Measurements from ENCODE around the gene BRCA2.

BRCA2 gene, protein sequence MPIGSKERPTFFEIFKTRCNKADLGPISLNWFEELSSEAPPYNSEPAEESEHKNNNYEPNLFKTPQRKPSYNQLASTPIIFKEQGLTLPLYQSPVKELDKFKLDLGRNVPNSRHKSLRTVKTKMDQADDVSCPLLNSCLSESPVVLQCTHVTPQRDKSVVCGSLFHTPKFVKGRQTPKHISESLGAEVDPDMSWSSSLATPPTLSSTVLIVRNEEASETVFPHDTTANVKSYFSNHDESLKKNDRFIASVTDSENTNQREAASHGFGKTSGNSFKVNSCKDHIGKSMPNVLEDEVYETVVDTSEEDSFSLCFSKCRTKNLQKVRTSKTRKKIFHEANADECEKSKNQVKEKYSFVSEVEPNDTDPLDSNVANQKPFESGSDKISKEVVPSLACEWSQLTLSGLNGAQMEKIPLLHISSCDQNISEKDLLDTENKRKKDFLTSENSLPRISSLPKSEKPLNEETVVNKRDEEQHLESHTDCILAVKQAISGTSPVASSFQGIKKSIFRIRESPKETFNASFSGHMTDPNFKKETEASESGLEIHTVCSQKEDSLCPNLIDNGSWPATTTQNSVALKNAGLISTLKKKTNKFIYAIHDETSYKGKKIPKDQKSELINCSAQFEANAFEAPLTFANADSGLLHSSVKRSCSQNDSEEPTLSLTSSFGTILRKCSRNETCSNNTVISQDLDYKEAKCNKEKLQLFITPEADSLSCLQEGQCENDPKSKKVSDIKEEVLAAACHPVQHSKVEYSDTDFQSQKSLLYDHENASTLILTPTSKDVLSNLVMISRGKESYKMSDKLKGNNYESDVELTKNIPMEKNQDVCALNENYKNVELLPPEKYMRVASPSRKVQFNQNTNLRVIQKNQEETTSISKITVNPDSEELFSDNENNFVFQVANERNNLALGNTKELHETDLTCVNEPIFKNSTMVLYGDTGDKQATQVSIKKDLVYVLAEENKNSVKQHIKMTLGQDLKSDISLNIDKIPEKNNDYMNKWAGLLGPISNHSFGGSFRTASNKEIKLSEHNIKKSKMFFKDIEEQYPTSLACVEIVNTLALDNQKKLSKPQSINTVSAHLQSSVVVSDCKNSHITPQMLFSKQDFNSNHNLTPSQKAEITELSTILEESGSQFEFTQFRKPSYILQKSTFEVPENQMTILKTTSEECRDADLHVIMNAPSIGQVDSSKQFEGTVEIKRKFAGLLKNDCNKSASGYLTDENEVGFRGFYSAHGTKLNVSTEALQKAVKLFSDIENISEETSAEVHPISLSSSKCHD (N-terminal part only)

DNA sequence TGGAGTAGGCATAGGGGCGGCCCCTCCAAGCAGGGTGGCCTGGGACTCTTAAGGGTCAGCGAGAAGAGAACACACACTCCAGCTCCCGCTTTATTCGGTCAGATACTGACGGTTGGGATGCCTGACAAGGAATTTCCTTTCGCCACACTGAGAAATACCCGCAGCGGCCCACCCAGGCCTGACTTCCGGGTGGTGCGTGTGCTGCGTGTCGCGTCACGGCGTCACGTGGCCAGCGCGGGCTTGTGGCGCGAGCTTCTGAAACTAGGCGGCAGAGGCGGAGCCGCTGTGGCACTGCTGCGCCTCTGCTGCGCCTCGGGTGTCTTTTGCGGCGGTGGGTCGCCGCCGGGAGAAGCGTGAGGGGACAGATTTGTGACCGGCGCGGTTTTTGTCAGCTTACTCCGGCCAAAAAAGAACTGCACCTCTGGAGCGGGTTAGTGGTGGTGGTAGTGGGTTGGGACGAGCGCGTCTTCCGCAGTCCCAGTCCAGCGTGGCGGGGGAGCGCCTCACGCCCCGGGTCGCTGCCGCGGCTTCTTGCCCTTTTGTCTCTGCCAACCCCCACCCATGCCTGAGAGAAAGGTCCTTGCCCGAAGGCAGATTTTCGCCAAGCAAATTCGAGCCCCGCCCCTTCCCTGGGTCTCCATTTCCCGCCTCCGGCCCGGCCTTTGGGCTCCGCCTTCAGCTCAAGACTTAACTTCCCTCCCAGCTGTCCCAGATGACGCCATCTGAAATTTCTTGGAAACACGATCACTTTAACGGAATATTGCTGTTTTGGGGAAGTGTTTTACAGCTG, at the start of gene BRCA2, which contains the start of gene ZAR1L:
TSS of gene BRCA2 (plus strand) at position 271 of the 790 bp plus-strand sequence. CDS start 953 bp downstream, outside the sequence.
TSS of gene ZAR1L (minus strand) at position 126 of the 790 bp plus-strand sequence. CDS start 3,438 bp downstream, outside the sequence.
- DNase-seq = peak; percentile 63

DNA sequence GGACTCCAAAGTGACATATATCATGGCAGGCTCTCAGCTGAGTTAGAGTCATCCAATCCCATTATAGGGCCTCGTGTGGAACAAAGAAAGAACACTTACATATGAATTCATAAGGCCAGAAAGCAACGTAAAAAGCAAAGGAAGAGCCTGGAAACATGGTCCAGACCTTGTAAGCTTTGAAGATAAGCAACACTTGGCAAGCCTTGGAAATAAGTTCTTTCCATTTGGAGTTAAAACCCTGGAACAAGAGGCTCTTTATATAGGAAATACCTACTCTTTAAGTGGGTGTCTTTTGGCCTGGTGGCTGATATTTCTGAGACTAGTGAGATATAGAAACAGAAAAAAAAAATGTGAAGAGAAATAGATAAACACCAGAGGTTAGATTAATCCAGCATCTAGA, 49.6 kb upstream of the BRCA2 start:
- no peak for DNase-seq

DNA sequence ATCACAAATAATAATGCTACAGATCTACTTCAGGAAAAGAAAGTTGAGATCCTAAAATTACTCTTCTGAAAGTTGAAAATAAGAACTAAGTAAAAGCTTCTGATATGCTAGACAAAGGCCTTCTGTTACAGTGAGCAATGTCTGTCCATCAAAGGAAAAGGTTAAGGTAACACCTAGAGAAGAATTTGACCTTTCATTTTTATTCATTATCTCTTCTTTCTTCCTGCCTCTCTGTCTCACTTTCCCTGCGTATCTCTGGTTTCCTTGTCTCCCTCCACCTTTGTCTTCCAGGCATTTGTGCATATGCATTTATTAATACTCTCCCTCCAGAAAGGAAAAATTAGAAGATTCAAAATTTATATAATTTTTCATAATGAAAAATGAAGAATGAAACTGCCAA, 49.2 kb upstream of the BRCA2 start:
- no peak for DNase-seq

DNA sequence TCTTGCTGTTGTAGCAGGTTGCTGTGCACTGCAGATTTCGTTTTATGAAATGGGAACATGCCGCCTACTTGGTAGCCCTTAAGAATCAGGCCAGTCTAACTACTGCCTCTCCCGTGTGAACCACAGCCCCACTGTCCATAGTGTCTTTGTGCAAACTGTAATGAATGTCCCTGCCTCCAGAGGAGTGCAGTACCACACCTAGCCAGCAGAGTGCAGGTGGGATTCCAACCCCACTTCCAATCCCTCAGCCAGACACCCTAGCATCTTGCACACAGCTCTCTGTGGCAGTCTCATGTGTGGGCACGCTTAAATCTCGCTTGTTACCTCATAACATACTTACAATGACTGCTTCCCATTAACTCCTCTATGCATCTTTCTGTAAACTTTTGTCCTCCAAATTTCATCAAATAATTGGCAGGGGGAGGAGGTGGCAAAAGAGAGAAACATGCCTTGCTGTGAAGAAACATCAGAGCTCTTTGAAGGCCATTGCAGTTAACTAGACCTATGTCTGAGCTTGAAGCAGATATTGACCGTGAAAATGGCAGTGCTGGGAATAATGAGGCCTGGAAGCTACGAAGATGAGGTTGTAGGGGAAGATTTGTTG, 47.4 kb upstream of the BRCA2 start:
- DNase-seq = no peak

DNA sequence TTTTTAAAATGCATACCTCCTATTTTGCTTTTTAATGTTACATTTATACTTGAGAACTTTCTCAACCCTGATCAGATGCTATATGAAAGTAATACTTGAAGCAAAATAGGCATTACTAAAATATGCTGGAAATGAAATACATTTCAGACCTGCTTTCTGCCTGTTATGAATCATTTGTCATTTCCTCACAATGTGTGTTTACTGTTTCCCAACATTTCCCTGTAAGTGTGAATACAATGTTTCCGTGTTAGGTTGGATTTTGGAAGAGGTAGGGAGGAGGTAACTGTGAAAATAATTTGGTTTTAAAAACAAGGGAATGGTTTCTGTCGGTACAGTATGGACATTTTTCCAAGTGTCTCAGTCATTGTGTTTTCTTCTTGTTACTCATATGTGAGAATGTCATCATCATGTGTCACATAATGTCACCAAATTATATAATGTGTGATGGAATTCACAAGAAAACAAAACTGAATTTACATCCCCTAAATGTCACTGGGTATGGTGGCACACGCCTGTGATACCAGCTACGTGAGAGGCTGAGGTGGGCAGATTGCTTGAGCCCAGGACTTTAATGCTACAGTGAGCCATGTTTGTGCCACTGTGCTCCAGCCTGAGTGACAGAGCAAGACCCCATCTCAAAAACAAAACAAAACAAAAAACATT, 43.2 kb upstream of the BRCA2 start:
- DNase-seq = no peak

DNA sequence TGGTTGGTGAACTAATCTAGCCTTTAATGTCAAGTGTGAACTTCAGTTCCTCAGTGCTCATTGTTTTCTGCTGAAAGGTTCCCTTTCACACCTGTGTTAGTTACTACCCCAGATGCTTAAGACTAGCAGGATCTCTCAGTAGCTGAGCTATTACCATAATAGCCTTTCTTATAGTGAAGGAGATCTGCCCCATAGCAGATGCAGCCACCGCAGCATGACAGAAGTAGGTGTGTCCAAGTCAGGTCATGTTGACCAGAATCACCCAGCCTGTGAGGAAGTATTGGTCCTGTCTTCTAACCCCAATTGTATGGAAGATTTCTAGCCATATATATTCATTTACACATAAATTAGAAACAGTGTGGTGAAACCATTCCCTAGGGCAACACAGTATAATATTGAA, 37.5 kb upstream of the BRCA2 start:
- no peak for DNase-seq

DNA sequence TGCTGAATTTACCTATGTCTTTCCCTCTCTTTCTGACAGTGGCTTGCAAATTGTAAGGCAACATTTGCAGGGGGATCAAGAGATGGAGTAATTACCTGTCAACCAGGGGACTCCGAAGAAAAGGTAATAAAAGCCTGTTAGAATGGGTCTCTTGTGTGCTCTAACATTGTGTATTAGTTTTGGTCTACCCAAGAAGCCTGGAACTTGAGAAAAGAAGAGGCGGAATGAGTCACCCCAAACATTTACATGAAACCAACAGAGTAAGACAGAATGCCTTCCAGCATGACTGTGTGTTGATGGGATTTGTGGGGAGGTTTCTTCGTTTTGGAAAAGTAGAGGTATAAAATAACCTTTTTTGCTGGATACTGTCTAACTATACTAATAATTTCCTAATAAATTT, 36.9 kb upstream of the BRCA2 start:
- DNase-seq = no peak

DNA sequence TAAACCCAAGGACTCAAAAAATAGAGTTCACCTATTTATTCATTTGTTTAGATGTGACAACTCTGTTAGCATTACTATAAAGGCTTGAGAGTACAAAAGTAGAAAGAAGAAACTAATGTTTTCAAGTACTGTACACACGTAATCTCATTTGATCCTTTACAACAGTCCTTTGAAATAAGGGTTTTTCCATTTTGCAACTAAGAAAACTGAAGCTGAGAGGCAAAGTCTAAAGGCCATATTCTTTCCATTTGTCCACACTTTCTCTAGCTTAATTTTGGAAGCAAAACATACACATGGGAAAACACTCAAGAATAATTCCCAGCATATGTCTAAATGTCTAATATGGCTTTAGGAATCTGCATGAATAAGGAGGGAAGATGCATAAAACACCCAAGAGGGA, 34.2 kb upstream of the BRCA2 start:
- DNase-seq = no peak

DNA sequence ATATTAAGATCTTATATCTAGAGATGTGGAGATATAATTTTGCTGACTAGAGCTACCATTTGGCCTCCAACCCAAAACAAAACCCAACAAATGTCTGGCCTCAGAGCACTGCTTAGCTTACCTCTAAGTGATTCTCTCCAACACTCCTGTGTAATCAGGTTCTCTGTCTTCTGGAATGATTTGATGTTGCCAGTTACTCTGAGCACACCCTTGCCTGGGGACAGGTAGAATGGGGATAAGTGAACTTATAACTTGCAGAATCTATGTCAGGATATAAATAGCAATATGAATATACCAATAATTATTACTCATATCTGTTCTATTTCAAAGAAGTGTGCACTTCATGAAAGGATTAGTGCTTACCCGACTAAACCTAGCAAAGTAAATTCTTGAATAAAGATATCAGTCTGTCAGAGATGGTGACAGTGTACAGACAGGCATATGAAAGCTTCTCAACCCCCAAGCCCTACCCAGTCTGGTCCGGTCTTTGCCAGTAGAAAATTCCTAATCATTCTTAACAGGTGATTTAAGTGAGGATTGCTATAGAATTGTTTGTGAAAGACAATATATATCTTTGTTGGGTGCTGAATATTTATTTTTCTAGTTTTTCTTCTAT, 33.1 kb upstream of the BRCA2 start:
- DNase-seq = no peak

DNA sequence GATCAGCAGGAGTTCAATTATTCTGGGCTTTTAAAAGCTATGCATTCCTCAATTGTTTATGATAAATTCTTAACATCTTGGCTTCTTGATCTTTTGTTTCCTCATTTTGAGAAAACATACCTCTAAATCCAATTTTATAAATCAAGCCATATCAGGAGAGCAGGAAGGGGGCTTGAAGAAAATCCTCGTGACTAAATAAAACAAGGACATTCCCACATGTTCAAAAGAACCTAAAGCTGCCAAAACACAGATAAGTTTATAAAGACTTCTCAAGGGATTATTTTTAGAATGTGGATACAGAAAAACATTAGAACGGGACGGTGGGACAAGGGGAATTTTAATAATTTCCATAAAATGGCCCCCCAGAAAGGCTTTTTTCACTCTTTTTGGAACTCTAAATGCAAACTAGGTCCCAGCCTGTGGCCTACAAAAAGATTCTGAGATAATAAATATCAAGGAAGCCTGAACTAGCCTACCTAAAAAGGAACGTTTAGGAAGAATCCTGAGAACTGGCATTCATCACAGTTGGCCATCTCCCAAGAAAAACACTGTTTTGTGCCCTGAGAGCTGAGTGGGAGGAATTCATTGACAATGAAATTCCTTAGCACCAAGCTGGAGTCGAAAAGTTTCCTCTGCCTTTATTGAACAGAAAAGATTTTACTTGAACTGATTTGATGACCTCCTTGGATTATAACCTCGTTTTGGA, 30.2 kb upstream of the BRCA2 start:
- no peak for DNase-seq

DNA sequence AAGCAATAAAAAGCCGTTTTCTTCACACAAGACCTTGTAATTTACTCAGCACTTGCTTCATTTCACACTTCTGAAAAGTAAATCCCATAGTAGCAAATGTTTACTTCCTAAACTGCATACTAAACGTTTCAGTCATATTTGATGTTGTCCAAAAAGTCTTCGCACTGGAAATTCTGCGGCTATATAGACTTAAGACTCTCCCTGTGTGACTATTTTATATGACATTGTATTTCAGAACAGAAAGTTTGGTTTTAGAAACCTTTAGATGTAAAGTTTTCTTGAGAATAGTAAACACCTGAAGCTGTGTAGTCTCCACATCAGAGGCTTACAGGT, 29.7 kb upstream of the BRCA2 start:
- DNase-seq = no peak

DNA sequence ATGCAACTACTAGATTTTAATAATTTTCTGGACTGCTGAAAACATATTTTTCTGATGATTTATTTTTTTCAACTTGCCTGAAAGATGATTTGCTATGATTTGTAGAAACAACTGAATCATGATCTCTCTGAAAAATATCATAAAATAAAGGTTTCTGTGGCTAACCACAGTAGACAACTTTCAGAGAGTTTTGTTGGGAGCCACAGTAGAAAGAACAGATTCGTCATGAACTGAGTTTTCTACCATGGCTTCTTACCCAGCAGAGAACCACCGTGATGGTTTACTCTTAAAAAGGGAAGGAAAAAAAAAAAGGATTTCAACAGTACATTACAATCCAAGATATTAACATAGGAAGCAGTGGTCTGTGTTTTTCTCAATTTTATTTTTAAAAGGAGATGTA, 18.1 kb upstream of the BRCA2 start:
- no peak for DNase-seq

DNA sequence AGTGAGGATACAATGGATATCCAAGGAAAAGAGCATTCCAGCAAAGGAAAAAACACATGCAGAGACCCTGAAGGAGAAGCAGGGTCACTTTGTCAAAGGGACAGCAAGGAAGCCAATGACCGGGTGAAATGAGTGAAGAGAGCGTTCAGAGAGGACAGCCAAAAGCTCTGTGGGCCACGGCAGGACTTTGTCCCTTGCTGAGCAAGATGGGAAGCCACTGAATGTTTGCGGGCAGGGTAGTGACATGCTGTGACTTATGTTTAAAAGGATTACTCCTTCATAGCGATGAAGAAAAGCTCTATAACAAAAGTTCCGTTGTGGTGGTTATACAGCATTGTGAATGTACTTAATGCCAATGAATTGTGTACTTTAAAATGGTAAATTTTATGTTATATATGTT, 16.6 kb upstream of the BRCA2 start:
- no peak for DNase-seq

DNA sequence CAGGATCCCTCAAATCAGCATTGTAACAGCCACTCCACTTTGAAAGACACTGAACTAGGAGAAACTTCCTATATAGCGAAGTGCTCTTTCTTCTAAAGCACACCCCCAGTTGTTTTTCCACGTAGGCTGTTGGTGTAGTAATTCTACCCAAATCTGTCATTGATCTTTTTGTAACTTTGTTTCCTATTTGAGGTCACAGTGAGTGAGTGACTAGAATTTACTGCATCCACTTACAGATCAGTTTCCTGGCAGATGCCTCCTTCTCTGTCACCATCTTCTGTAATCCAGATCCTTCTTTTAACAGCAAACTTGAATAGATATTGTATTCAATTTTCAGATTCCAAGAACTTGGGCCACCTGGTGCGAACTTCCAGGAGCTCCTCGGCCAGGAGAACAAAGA, 15.4 kb upstream of the BRCA2 start:
- DNase-seq = no peak

DNA sequence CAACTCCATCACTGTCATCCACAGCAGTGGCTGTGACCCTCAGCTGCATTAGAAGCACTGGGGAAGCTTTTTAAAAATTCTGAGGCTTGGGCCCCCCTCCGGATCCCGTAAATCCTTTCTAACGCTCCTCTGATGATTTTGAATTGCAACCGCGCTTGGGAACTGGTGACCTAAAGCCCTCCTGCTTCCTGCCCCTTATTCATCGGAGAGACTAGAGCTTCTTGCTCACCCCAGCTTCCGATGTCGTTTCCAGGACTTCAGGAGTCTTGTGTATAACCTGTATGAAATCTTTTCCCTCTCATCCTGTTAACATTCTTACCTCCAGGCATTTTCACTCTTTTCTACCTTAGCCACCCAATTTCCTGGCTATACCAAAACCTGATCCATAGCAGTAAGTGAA, 14.9 kb upstream of the BRCA2 start:
- no peak for DNase-seq

DNA sequence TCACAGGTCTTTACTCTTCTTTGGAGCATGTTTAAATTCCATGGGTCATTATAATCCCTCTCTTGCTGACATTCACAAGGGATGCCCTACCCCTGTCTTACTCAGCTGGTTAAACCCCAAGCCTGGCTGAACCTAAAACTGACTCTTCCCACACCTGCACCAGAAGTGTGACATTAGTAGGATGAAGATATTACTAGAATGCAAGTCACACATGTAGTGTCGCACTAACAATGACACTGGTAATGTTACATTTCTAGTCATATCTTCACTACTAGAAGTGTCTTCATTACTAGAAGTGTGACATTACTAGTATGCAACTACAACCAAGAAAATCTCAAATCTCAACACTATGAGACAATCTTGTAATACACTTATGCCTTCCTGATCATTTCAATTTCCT, 14.4 kb upstream of the BRCA2 start:
- no peak for DNase-seq

DNA sequence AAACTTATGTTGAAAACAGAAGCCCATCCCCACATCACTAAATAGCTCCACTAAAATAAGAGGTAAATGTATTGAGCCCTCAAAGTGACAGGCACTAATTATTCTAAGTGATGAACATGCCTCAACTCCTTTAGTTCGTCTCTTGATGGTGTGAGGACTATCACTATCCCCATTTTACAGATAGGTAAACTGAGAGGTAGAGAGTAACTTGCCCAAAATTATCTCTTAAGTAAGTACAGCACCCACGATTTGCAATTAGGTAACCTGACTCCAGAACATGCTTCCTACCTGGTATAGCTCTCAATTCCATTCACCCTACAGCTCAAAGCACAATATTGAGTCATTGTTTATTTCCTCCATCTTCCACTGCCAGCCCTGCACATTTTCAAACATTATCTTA, 12.8 kb upstream of the BRCA2 start:
- DNase-seq = no peak

DNA sequence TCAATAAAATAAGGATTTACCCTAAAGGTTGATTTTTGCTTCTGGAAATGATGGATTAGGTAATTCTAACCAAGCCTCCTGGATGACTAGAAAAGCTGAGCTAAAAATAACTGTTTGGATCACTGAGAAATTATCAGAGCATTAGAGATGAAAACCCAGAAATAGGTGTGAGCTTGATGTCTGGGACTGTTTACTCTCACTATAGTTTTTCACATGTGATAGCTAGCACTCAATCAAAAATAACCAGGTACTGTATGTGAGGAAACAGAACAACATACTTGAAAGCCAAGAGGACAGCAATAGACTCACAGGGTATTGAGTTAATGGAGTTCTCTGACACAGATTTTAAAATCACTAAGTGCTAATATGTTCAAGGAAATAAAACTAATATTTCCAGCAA, 9.7 kb upstream of the BRCA2 start:
- no peak for DNase-seq

DNA sequence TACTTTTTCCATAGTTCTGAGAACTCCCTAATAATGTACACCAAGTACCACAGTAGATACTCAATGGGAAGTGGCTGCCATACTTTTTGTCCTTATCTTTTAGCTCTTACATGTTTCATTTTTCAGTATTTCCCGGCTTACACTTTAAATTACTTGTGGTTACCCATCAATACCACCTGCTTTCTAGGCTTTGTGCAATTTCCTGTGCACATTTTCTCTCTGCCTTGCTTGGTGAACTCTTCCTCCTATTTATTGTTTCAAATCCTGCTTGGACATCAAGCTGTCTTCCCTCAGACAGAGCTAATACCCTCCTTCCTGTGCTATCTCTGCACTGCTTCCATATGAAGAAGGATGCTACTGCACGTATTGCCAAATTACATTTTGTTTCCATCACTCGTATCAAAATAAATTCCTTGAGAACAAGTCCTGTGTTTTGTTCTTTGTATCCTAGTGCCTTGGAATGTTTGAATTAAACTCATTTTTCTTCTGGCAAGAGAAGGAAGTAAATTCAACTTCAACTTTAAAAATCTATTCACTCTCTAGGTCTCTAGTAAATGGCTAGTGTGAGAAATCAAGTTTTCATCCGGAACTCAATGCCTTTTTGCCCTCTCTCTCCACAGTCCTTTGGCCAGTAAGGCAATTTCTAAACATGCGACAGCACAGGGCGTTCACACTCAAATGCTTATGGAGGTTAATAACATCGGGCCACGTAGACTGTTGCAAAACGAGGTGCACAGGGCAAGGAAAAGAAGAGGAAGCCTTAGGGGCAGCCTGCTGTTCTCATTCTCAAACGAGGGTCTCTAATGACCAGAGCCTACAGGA, 5.8 kb upstream of the BRCA2 start:
- DNase-seq = no peak

Data from NCI-H1694 (cell line).